Aorta (tissue), 5 donors: ENCODE measurements around the gene HSD3B7. TPM values are rescaled to one million over a fixed set of nuclear protein-coding genes. Genes with fewer than 3 reads are reported as not detected.

Experiments used
- ATAC-seq: fragments of 200-7000 bp; cut with Tn5 transposase; one replicate; pipeline ENCODE4 v1.9.1; 2022; ENCODE audit warnings: moderate library complexity; ENCODE audit not compliant: low FRiP score
- DNase-seq, 2 donors: peaks; one replicate each; pipeline ENCODE4 v3.0.0-alpha.2; 2020
- H3K27ac ChIP-seq, 2 donors: one replicate each; pipeline ENCODE4 v1.5.1; 2013; ENCODE audit warnings: low read length in 2 of 2, mild to moderate bottlenecking in 2 of 2, moderate library complexity in 2 of 2, control low read depth in 1 of 2, inconsistent platforms in 1 of 2, low read depth in 1 of 2
- H3K27me3 ChIP-seq, 2 donors: one replicate each; pipeline ENCODE4 v1.6.1; 2013; ENCODE audit warnings: control low read depth in 1 of 2, low read length in 1 of 2, mild to moderate bottlenecking in 1 of 2, moderate library complexity in 1 of 2; ENCODE audit not compliant: insufficient read depth in 2 of 2, control insufficient read depth in 1 of 2
- H3K36me3 ChIP-seq, 2 donors: one replicate each; pipeline ENCODE4 v1.6.1; 2013; ENCODE audit warnings: control low read depth in 1 of 2, low read length in 1 of 2, mild to moderate bottlenecking in 1 of 2; ENCODE audit not compliant: insufficient read depth in 2 of 2, control insufficient read depth in 1 of 2
- H3K4me1 ChIP-seq, 2 donors: one replicate each; pipeline ENCODE4 v1.6.1; 2013; ENCODE audit warnings: low read length in 2 of 2, control low read depth in 1 of 2, mild to moderate bottlenecking in 1 of 2, moderate library complexity in 1 of 2; ENCODE audit not compliant: insufficient read depth in 2 of 2, control insufficient read depth in 1 of 2
- H3K4me3 ChIP-seq, 2 donors: one replicate each; pipeline ENCODE4 v1.5.1; 2013; ENCODE audit warnings: low read length in 2 of 2, control low read depth in 1 of 2, mild to moderate bottlenecking in 1 of 2
- H3K9me3 ChIP-seq: one replicate; pipeline ENCODE4 v1.6.1; 2013; ENCODE audit warnings: mild to moderate bottlenecking, low read length; ENCODE audit not compliant: control insufficient read depth
- WGBS, 2 donors: extraction: QIAGEN DNeasy Blood & Tissue Kit; methylation state at CpG; one replicate each; pipeline ENCODE4 v1.1.7; 2013; 5-methylcytosine and 5-hydroxymethylcytosine counted together
- intact Hi-C, 2 donors: fragments of 100-400 bp; cut with DNase I; formaldehyde crosslinking; loops; one replicate each; pipeline versions ENCODE4 v1.14.2 to v1.15.0; 2022
- polyA plus RNA-seq, 2 donors: library from polyadenylated mRNA; stranded (reverse); fragments of 200-250 nt; gene quantifications; one replicate each; pipeline ENCODE4 v1.2.3, GENCODE V29; 2013
- total RNA-seq, 2 donors: library from RNA; stranded (reverse); fragmentation: NEBNext Ultra II Directional; extraction: Animal tissue kit (Norgen Biotek cat#: 25700); gene quantifications; one replicate each; pipeline ENCODE4 v1.2.1, GENCODE V29; 2021
- donor health status: healthy with polysubstance abuse.
- donor health status: Bipolar disorder and iron deficiency.
- donor health status: DM: no; HTN: no; CAD: no.
- donor health status: DM: no; HTN: no; CAD: no.
- donor health status: DM: yes; HTN: yes; CAD: no.

HSD3B7 gene
- total and polyA plus RNA-seq, 4 donors, result 8.6 to 31.3 (median 12.0) TPM

- WGBS, 2 donors, result 80 to 81% methylated on average over 17 of the region's 17 CpGs
These were observed 7.5 kb upstream of the HSD3B7 start for GRCh38 chr16:30977502-30977901.

GRCh38 chr16:30979170-30980022 lies 5.6 kb upstream of the HSD3B7 start:
- no peaks in the 10 kb centered on the region for H3K27me3 ChIP-seq
- WGBS, 2 donors, result 90 to 92% methylated on average over 57 to 62 of the region's 62 CpGs
- H3K27ac ChIP-seq, result no peak overlapping the region
- H3K4me3 ChIP-seq, result no peak overlapping the region
- H3K9me3 ChIP-seq, result no peaks in the 10 kb centered on the region
- H3K4me1 ChIP-seq, result no peaks in the 10 kb centered on the region
- intact Hi-C loops, result loop anchor here (5.0 to 10.0 kb wide), 3 partner anchors 95 to 888 kb away; partner anchors contain the start of genes ZNF646 (in 1 of the 2) and ZNF668 (in 1 of the 2)
- H3K36me3 ChIP-seq, result peaks cover 0 to 4% of the 10 kb centered on the region in 2 donors
- DNase-seq (peak in 1 of 2 donors; percentile 64), ATAC-seq (no peak)

More at GRCh38 chr16:30977502-30977901, 7.5 kb upstream of the HSD3B7 start:
- ATAC-seq (no peak), DNase-seq (peak in 1 of 2 donors; percentile 74)
- no peaks in the 10 kb centered on the region for H3K27me3 ChIP-seq
- no peak overlapping the region for H3K4me3 ChIP-seq
- H3K27ac ChIP-seq, result no peak overlapping the region
- peaks cover 0 to 7% of the 10 kb centered on the region in 2 donors for H3K36me3 ChIP-seq
- H3K4me1 ChIP-seq, result no peaks in the 10 kb centered on the region
- H3K9me3 ChIP-seq, result no peaks in the 10 kb centered on the region
- intact Hi-C loops, result no loop called here

GRCh38 chr16:30980023-30980371 lies 5.0 kb upstream of the HSD3B7 start:
- Histone ChIP-seq H3K9me3 (no peaks in the 10 kb centered on the region), H3K27me3 (no peaks in the 10 kb centered on the region), H3K36me3 (peaks cover 0 to 4% of the 10 kb centered on the region in 2 donors), H3K4me1 (no peaks in the 10 kb centered on the region), H3K27ac (no peak overlapping the region), H3K4me3 (no peak overlapping the region)
- WGBS, 2 donors, result 88 to 91% methylated on average over 15 of the region's 15 CpGs
- intact Hi-C loops, result loop anchor here (5.0 to 10.0 kb wide), 3 partner anchors 95 to 887 kb away; partner anchors contain the start of genes ZNF646 (in 1 of the 2) and ZNF668 (in 1 of the 2)
- no peak for ATAC-seq
- no peak for DNase-seq

GRCh38 chr16:30980434-30980833 lies 4.6 kb upstream of the HSD3B7 start:
- 89 to 91% methylated on average over 27 to 29 of the region's 29 CpGs for WGBS, 2 donors
- Histone ChIP-seq H3K27ac (no peak overlapping the region), H3K4me3 (no peak overlapping the region), H3K9me3 (no peaks in the 10 kb centered on the region), H3K27me3 (no peaks in the 10 kb centered on the region), H3K36me3 (peaks cover 0 to 4% of the 10 kb centered on the region in 2 donors), H3K4me1 (no peaks in the 10 kb centered on the region)
- intact Hi-C loops, result loop anchor here (5.0 to 10.0 kb wide), 3 partner anchors 94 to 887 kb away; partner anchors contain the start of genes ZNF646 (in 1 of the 2) and ZNF668 (in 1 of the 2)
- DNase-seq (no peak), ATAC-seq (no peak)

GRCh38 chr16:30980959-30981358 lies 4.0 kb upstream of the HSD3B7 start:
- H3K27me3 ChIP-seq, result no peaks in the 10 kb centered on the region
- no peaks in the 10 kb centered on the region for H3K9me3 ChIP-seq
- no peak overlapping the region for H3K4me3 ChIP-seq
- no peak for DNase-seq
- WGBS, 2 donors, result 93% methylated on average over 14 of the region's 14 CpGs
- H3K27ac ChIP-seq, result no peak overlapping the region
- intact Hi-C loops, result loop anchor here (5.0 to 10.0 kb wide), 3 partner anchors 94 to 886 kb away; partner anchors contain the start of genes ZNF646 (in 1 of the 2) and ZNF668 (in 1 of the 2)
- no peaks in the 10 kb centered on the region for H3K4me1 ChIP-seq
- no peak for ATAC-seq
- peaks cover 0 to 4% of the 10 kb centered on the region in 2 donors for H3K36me3 ChIP-seq

GRCh38 chr16:30982548-30983288 lies 2.3 kb upstream of the HSD3B7 start:
- DNase-seq, result no peak
- ATAC-seq, result no peak
- WGBS, 2 donors, result 77 to 80% methylated on average over 17 of the region's 17 CpGs
- Histone ChIP-seq H3K4me1 (no peaks in the 10 kb centered on the region), H3K36me3 (peaks cover 0 to 4% of the 10 kb centered on the region in 2 donors), H3K4me3 (no peak overlapping the region), H3K9me3 (no peaks in the 10 kb centered on the region), H3K27me3 (no peaks in the 10 kb centered on the region), H3K27ac (no peak overlapping the region)
- intact Hi-C loops, result loop anchor here (5.0 to 10.0 kb wide), 3 partner anchors 92 to 885 kb away; partner anchors contain the start of genes ZNF646 (in 1 of the 2) and ZNF668 (in 1 of the 2)

GRCh38 chr16:30983289-30983889 lies 1.6 kb upstream of the HSD3B7 start:
- no peaks in the 10 kb centered on the region for H3K27me3 ChIP-seq
- WGBS, 2 donors, result 79 to 80% methylated on average over 25 of the region's 25 CpGs
- no peak overlapping the region for H3K4me3 ChIP-seq
- ATAC-seq, result no peak
- intact Hi-C loops, result loop anchor here (5.0 to 10.0 kb wide), 3 partner anchors 91 to 884 kb away; partner anchors contain the start of genes ZNF646 (in 1 of the 2) and ZNF668 (in 1 of the 2)
- no peak overlapping the region for H3K27ac ChIP-seq
- no peaks in the 10 kb centered on the region for H3K4me1 ChIP-seq
- peak in 1 of 2 donors; percentile 69 for DNase-seq
- H3K9me3 ChIP-seq, result no peaks in the 10 kb centered on the region
- H3K36me3 ChIP-seq, result peaks cover 0 to 4% of the 10 kb centered on the region in 2 donors
